IMR-90 (cell line): ENCODE data around the gene COX4I1. TPM values are rescaled to one million over a fixed set of nuclear protein-coding genes. Genes with fewer than 3 reads are reported as not detected.

Experiments used
- ATAC-seq: fragments of 200-7000 bp; cut with Tn5 transposase; 2 replicates; pipeline ENCODE4 v1.9.1; 2020; ENCODE audit warnings: low read depth, mild to moderate bottlenecking, moderate library complexity
- BruUV-seq: library from RNA; stranded (reverse); fragments of 400-500 nt; replicated peaks from 2 replicates; lab custom pipeline; 2021; lab: Mats Ljungman, UMichigan
- CTCF ChIA-PET: fragments of 300-600 bp; formaldehyde crosslinking; extraction: SDS; loops from one replicate; lab custom pipeline; 2021; ENCODE audit warnings: antibody characterized with exemption; lab: Yijun Ruan, JAX
- POLR2A ChIA-PET: fragments of 300-600 bp; sonication (Branson Sonifier 250); formaldehyde crosslinking; loops from one replicate; lab custom pipeline; 2022; ENCODE audit warnings: antibody characterized with exemption; ENCODE audit not compliant: unreplicated experiment; lab: Charles Lee
- DNase-seq: peaks from one replicate; pipeline ENCODE4 v3.0.0; 2013
- H2AFZ ChIP-seq: replicated peaks from 2 replicates; pipeline ENCODE3; 2013; ENCODE audit warnings: low read length, mild to moderate bottlenecking; ENCODE audit not compliant: poor library complexity
- H2AK5ac ChIP-seq: 2 replicates; pipeline ENCODE4 v1.6.1; 2013; ENCODE audit warnings: low read depth, low read length, inconsistent platforms
- H2AK9ac ChIP-seq: replicated peaks from 2 replicates; pipeline ENCODE3; 2013; ENCODE audit warnings: mild to moderate bottlenecking, low read depth, low read length, moderate library complexity; ENCODE audit not compliant: poor library complexity
- H2BK120ac ChIP-seq: 2 replicates; pipeline ENCODE4 v1.6.1; 2013; ENCODE audit warnings: low read depth, low read length, inconsistent platforms
- H2BK15ac ChIP-seq: 3 replicates; pipeline ENCODE4 v1.6.1; 2013; ENCODE audit warnings: low read depth, low read length, inconsistent platforms
- H2BK20ac ChIP-seq: 2 replicates; pipeline ENCODE4 v1.6.1; 2013; ENCODE audit warnings: low read depth, mild to moderate bottlenecking, inconsistent platforms, low read length, moderate library complexity
- H2BK5ac ChIP-seq: 2 replicates; pipeline ENCODE4 v1.6.1; 2013; ENCODE audit warnings: mild to moderate bottlenecking, low read depth, low read length, inconsistent platforms; ENCODE audit not compliant: poor library complexity, severe bottlenecking
- H3K14ac ChIP-seq: replicated peaks from 2 replicates; pipeline ENCODE4 v1.6.1; 2013; ENCODE audit warnings: low read depth, low read length, inconsistent platforms
- H3K18ac ChIP-seq: 2 replicates; pipeline ENCODE4 v1.6.1; 2013; ENCODE audit warnings: low read depth, low read length, control low read depth
- H3K23ac ChIP-seq: 2 replicates; pipeline ENCODE4 v1.6.1; 2013; ENCODE audit warnings: low read depth, low read length, inconsistent platforms
- H3K27ac ChIP-seq: 2 replicates; pipeline ENCODE4 v1.5.1; 2013; ENCODE audit warnings: mild to moderate bottlenecking, control low read depth, low read length; ENCODE audit not compliant: insufficient read depth
- H3K27me3 ChIP-seq: 2 replicates; pipeline ENCODE4 v1.6.1; 2013; ENCODE audit warnings: low read length; ENCODE audit not compliant: control insufficient read depth, insufficient read depth
- H3K36me3 ChIP-seq: 2 replicates; pipeline ENCODE4 v1.6.1; 2013; ENCODE audit warnings: low read length, mixed read lengths; ENCODE audit not compliant: control insufficient read depth, insufficient read depth
- H3K4ac ChIP-seq: 2 replicates; pipeline ENCODE4 v1.6.1; 2013; ENCODE audit warnings: low read depth, low read length, inconsistent platforms
- H3K4me1 ChIP-seq: 2 replicates; pipeline ENCODE4 v1.6.1; 2013; ENCODE audit warnings: low read length, mixed read lengths; ENCODE audit not compliant: control insufficient read depth, insufficient read depth
- H3K4me2 ChIP-seq: 2 replicates; pipeline ENCODE4 v1.6.1; 2013; ENCODE audit warnings: low read depth, mild to moderate bottlenecking, control low read depth, low read length, moderate library complexity
- H3K4me3 ChIP-seq: 2 replicates; pipeline ENCODE4 v1.5.1; 2013; ENCODE audit warnings: low read depth, mild to moderate bottlenecking, control low read depth, low read length, moderate library complexity; ENCODE audit not compliant: insufficient read depth
- H3K56ac ChIP-seq: 2 replicates; pipeline ENCODE4 v1.6.1; 2013; ENCODE audit warnings: low read length, inconsistent platforms; ENCODE audit not compliant: insufficient read depth; ENCODE audit errors: extremely low read depth
- H3K79me1 ChIP-seq, 2 experiments: 2 replicates each; pipeline ENCODE4 v1.6.1; 2013; ENCODE audit warnings: low read length in 2 of 2, inconsistent platforms in 1 of 2, low read depth in 1 of 2
- H3K9ac ChIP-seq: 2 replicates; pipeline ENCODE4 v1.6.1; 2013; ENCODE audit warnings: low read depth, low read length, control low read depth
- H3K9me1 ChIP-seq: 2 replicates; pipeline ENCODE4 v1.6.1; 2013; ENCODE audit warnings: low read length, inconsistent platforms; ENCODE audit not compliant: insufficient read depth
- H3K9me3 ChIP-seq: 2 replicates; pipeline ENCODE4 v1.6.1; 2013; ENCODE audit warnings: low read length; ENCODE audit not compliant: control insufficient read depth, insufficient read depth
- H4K20me1 ChIP-seq: 2 replicates; pipeline ENCODE4 v1.6.1; 2013; ENCODE audit warnings: low read length, inconsistent platforms; ENCODE audit not compliant: insufficient read depth
- H4K5ac ChIP-seq: 2 replicates; pipeline ENCODE4 v1.6.1; 2013; ENCODE audit warnings: mild to moderate bottlenecking, low read depth, low read length, control low read depth
- H4K8ac ChIP-seq, 2 experiments: 2 replicates each; pipeline ENCODE4 v1.6.1; 2013; ENCODE audit warnings: low read depth in 2 of 2, low read length in 2 of 2, control low read depth in 1 of 2, inconsistent platforms in 1 of 2
- H4K91ac ChIP-seq: 2 replicates; pipeline ENCODE4 v1.6.1; 2013; ENCODE audit warnings: low read depth, low read length, inconsistent platforms; ENCODE audit not compliant: insufficient read depth
- FOS ChIP-seq: fragments of 150-350 bp; IDR thresholded peaks from 2 replicates; pipeline ENCODE4 v1.6.1; 2016; ENCODE audit warnings: low read depth, low read length
- MAFK ChIP-seq: IDR thresholded peaks from 2 replicates; pipeline ENCODE4 v1.6.1; 2012; ENCODE audit warnings: low read depth, low read length, improper control_type of control experiment
- MAZ ChIP-seq: IDR thresholded peaks from 2 replicates; pipeline ENCODE4 v1.6.1; 2012; ENCODE audit warnings: low read depth, mild to moderate bottlenecking, low read length, improper control_type of control experiment, moderate library complexity, borderline replicate concordance
- MXI1 ChIP-seq: IDR thresholded peaks from 2 replicates; pipeline ENCODE4 v1.6.1; 2012; ENCODE audit warnings: low read depth, mild to moderate bottlenecking, low read length, moderate library complexity, borderline replicate concordance
- NFE2L2 ChIP-seq: fragments of 150-350 bp; IDR thresholded peaks from 2 replicates; pipeline ENCODE4 v1.6.1; 2016; ENCODE audit warnings: low read depth, mild to moderate bottlenecking, low read length
- POLR2A ChIP-seq: IDR thresholded peaks from 2 replicates; pipeline ENCODE4 v1.6.1; 2012; ENCODE audit warnings: mild to moderate bottlenecking, low read depth, low read length
- RAD21 ChIP-seq: IDR thresholded peaks from 2 replicates; pipeline ENCODE4 v1.6.1; 2012; ENCODE audit warnings: low read length, improper control_type of control experiment
- RCOR1 ChIP-seq: IDR thresholded peaks from 2 replicates; pipeline ENCODE4 v1.6.1; 2012; ENCODE audit warnings: mild to moderate bottlenecking, low read length, improper control_type of control experiment; ENCODE audit not compliant: insufficient replicate concordance
- RFX5 ChIP-seq: IDR thresholded peaks from 2 replicates; pipeline ENCODE4 v1.8.0; 2012; ENCODE audit warnings: low read depth, mild to moderate bottlenecking, low read length, moderate library complexity
- WGBS, 2 experiments: methylation state at CpG; one replicate each; pipeline versions ENCODE4 v1.1.5 to v1.1.7; 2013; ENCODE audit warnings: missing lambda C conversion rate in 2 of 2; ENCODE audit not compliant: insufficient read length in 1 of 2; ENCODE audit errors: extremely low coverage in 2 of 2; 5-methylcytosine and 5-hydroxymethylcytosine counted together
- dilution Hi-C: fragments of 300-500 bp; cut with HindIII; formaldehyde crosslinking; loops from one replicate; pipeline ENCODE4 v1.14.3; 2018; ENCODE audit warnings: low sequenced_read_pairs; ENCODE audit not compliant: unreplicated experiment
- in situ Hi-C: fragments of 300-500 bp; cut with MboI; formaldehyde crosslinking; loops from 3 replicates; pipeline ENCODE4 v1.14.3; 2019; ENCODE audit warnings: low sequenced_read_pairs, inconsistent platforms, mixed read lengths
- intact Hi-C: fragments of 100-400 bp; cut with micrococcal nuclease; formaldehyde crosslinking; loops from 2 replicates; pipeline ENCODE4 v1.10.0; 2022
- polyA plus RNA-seq, 3 experiments: library from polyadenylated mRNA; depleted of rRNA; stranded (reverse); fragments of >200 nt; gene quantifications; 2 replicates each; pipeline ENCODE4 v1.2.3, GENCODE V29; 2012; ENCODE audit warnings: low replicate concordance in 1 of 3
- total RNA-seq: library from RNA; depleted of rRNA; stranded (reverse); fragments of >200 nt; gene quantifications from 2 replicates; pipeline ENCODE4 v1.2.3, GENCODE V29; 2012
- TF ChIP-seq, protein P1 (sequence below): fragments of 150-350 bp; IDR thresholded peaks from 2 replicates; pipeline ENCODE4 v1.6.1; 2017; ENCODE audit warnings: mild to moderate bottlenecking, antibody characterized with exemption, low read length, low read depth
- TF ChIP-seq, protein P2 (sequence below): fragments of 150-350 bp; IDR thresholded peaks from 2 replicates; pipeline ENCODE4 v1.6.1; 2016; ENCODE audit warnings: low read depth, mild to moderate bottlenecking, low read length, moderate library complexity, borderline replicate concordance

The COX4I1 gene
- total and polyA plus RNA-seq, 2 of the 4 experiments (the other 2 are of a cell fraction): 397 to 700 TPM

DNA sequence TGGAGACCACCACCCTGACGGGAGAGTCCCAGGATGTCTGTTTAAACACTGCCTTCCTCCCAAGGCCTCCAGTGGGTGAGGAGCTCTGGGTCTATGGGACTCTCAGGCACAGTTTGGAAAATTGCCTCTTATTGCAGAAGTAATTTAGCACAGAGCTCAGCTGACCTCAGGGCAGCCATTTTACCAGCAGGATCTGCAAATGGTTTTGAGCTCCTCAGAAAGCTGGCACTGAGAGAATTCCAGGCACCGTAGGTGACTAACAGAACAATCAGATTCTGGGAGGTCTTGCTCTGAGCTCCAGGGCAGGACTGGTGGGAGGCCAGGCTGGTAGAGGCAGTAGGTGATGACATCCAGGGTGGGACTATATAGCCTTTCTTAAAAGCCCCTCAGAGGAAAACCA, 31.3 kb upstream of the COX4I1 start:
- POLR2A ChIA-PET: no interaction called here
- no peak overlapping the region for H3K4me3 ChIP-seq
- DNase-seq (no peak), ATAC-seq (peak; percentile 13; the same call in 1 of the 2 replicates)
- CTCF ChIA-PET: no interaction called here
- no peaks in the 10 kb centered on the region for H3K9me3 ChIP-seq
- peak overlapping the region; percentile 69 for H2AK5ac ChIP-seq
- H3K4me2 ChIP-seq: no peak overlapping the region
- in situ Hi-C loops (no loop called here), dilution Hi-C loops (no loop called here), intact Hi-C loops (no loop called here)
- peak overlapping the region; percentile 13; the same call in 1 of the 2 replicates for H3K56ac ChIP-seq
- H3K27ac ChIP-seq: no peak overlapping the region
- H3K9me1 ChIP-seq: peaks cover 16% of the 10 kb centered on the region
- H3K79me1 ChIP-seq: peaks cover 0 to 10% of the 10 kb centered on the region in 2 experiments; a peak in 1 of 4 replicates
- H3K14ac ChIP-seq: peak overlapping the region; percentile 53; the same call in 1 of the 2 replicates
- no peak for TF ChIP-seq FOS
- no peak for TF ChIP-seq MXI1
- TF ChIP-seq, protein P1, sequence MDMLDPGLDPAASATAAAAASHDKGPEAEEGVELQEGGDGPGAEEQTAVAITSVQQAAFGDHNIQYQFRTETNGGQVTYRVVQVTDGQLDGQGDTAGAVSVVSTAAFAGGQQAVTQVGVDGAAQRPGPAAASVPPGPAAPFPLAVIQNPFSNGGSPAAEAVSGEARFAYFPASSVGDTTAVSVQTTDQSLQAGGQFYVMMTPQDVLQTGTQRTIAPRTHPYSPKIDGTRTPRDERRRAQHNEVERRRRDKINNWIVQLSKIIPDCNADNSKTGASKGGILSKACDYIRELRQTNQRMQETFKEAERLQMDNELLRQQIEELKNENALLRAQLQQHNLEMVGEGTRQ: no peak
- no peak for TF ChIP-seq RCOR1
- TF ChIP-seq NFE2L2: no peak
- no peak for TF ChIP-seq RAD21
- no peak for TF ChIP-seq POLR2A
- TF ChIP-seq MAFK: no peak
- no peak for TF ChIP-seq MAZ
- TF ChIP-seq, protein P2, sequence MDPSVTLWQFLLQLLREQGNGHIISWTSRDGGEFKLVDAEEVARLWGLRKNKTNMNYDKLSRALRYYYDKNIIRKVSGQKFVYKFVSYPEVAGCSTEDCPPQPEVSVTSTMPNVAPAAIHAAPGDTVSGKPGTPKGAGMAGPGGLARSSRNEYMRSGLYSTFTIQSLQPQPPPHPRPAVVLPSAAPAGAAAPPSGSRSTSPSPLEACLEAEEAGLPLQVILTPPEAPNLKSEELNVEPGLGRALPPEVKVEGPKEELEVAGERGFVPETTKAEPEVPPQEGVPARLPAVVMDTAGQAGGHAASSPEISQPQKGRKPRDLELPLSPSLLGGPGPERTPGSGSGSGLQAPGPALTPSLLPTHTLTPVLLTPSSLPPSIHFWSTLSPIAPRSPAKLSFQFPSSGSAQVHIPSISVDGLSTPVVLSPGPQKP: no peak
- TF ChIP-seq RFX5: no peak
- peak overlapping the region; percentile 91 for H3K4ac ChIP-seq
- peaks cover 10% of the 10 kb centered on the region for H3K4me1 ChIP-seq
- H2BK20ac ChIP-seq: peak overlapping the region; percentile 77
- peak overlapping the region; percentile 43 to 70; a peak in 3 of 4 replicates for H4K8ac ChIP-seq
- H2BK5ac ChIP-seq: peak overlapping the region; percentile 4
- H3K18ac ChIP-seq: no peak overlapping the region
- H2BK120ac ChIP-seq: peak overlapping the region; percentile 81
- H3K23ac ChIP-seq: no peak overlapping the region
- H2AK9ac ChIP-seq: peak overlapping the region; percentile 86
- H4K91ac ChIP-seq: peak overlapping the region; percentile 86
- peaks cover 2% of the 10 kb centered on the region for H3K36me3 ChIP-seq
- H4K20me1 ChIP-seq: no peaks in the 10 kb centered on the region
- no peaks in the 10 kb centered on the region for H3K27me3 ChIP-seq
- H2BK15ac ChIP-seq: peak overlapping the region; percentile 62; the same call in 1 of the 3 replicates
- no TSS peak for BruUV-seq
- no CpG with 5 or more reads among the region's 2 CpGs for WGBS, 2 experiments
- no peak overlapping the region for H3K9ac ChIP-seq
- peak overlapping the region; percentile 94 for H2AFZ ChIP-seq
- H4K5ac ChIP-seq: peak overlapping the region; percentile 42; the same call in 1 of the 2 replicates
